ENCODE data around the gene S1PR5.

Gene S1PR5

DNA sequence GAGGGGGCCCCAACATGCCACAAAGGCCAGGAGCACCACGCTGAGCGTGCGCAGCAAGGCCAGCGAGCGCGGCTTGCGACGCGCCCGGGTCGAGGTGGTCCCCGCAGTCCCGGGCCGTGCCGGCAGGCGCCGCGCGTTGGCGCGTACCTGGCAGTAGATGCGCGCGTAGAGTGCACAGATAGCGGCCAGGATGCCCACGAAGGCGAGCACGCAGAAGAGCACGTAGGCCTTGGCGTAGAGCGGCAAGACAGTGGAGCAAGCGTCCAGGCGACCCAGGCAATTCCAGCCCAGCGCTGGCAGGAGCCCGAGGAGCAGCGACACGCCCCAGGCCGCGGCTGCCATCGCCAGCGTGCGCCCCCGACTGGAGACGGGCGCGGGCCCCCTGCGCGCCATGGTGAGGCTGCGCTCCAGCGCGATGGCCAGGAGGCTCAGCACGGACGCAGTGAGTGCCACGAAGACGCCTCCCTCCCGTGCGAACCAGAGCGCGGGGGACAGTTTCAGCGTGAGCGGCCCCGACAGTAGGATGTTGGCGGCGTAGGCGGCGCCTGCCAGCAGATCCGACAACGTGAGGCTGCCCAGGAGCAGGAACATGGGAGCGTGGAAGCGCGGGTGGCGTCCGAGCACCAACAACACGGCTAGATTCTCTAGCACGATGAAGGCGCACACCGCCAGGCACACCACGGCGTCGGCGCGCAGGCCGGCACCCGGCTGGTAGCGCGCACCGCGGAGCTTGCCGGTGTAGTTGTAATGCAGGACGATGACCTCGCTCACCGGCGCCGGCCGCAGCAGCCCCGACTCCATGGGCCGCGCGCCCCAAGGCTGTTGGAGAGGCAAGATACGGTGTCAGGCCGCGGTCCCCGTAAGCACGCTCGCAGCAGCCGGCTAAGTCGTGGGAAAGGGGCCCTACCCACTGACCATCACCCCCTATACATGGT, 2.8 kb downstream of the S1PR5 start:
- no peak for DNase-seq (ENCODE audit: low read depth)

DNA sequence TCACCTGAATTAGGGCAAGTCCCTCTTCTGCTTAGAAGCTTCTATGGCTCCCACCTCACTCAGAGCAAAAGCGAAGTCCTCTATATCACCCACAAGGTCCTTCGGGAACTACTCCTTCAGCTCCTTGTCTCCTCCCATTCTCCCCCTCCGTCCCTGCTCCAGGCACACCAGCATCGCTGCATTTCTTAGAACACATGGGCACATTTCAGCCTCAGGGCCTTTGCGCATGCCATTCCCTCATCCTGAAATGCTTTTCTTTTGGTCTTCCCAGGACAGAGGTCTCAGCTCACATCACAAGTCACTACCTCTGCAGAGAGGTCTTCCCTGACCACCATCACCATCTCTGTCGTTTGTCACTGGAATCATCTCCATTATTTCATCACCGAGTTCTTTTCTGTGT, 4.0 kb downstream of the S1PR5 start:
- DNase-seq (ENCODE audit: low read depth), result no peak

DNA sequence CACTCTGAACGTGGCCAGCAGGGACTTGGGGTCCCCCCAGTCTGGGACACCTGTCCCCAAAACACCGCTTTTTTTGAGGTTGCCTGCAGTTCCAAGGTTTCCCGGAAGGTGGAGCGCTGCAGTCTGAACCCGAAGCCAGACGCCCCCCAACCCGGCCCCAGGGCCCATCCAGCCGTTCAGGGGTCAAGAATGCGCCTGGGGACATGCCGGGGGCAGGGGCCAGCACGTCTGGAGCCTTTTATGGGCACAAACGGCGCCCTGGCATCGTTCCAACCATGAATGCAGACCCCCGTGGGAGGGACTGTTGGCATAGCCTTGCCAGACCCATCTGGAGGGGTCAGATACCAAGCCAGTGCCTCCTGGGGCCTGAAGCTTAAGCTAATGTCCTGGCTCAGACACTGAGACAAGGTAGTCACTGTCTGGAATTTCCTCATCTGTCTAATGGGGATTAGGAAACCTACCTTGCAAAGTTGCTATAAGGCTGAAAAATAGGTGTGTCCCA, 6.9 kb downstream of the S1PR5 start:
- peak; percentile 28 for DNase-seq (ENCODE audit: low read depth)

DNA sequence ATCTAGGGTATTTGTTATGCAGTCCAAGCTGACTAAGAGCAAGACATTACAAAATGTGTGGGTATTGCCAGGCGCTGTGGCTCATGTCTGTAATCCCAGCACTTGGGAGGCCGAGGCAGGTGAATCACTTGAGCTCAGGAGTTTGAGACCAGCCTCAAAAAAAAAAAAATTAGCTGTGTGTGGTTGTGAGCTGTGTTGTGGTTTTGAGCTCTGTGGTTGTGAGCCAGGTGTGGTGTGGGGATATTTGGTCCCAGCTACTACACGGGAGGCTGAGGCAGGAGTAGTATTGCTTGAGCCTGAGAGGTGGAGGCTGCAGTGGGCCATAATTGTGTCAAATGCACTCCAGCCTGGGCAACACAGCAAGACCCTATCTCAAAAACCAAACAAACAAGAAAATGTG, 8.5 kb downstream of the S1PR5 start:
- no peak for DNase-seq (ENCODE audit: low read depth)

DNA sequence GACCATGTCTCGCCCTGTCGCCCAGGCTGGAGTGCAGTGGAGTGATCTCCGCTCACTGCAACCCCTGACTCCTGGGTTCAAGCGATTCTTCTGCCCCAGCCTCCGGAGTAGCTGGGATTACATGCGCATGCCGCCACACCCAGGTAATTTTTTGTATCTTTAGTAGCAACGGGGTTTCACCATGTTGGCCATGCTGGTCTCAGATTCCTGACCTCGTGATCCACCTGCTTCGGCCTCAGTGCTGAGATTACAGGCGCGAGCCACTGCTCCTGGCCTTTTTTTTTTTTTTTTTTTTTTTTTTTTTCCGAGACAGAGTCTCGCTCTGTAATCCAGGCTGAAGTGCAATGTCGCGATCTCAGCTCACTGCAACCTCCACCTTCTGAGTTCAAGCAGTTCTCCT, 9.2 kb downstream of the S1PR5 start:
- DNase-seq (ENCODE audit: low read depth), result no peak

DNA sequence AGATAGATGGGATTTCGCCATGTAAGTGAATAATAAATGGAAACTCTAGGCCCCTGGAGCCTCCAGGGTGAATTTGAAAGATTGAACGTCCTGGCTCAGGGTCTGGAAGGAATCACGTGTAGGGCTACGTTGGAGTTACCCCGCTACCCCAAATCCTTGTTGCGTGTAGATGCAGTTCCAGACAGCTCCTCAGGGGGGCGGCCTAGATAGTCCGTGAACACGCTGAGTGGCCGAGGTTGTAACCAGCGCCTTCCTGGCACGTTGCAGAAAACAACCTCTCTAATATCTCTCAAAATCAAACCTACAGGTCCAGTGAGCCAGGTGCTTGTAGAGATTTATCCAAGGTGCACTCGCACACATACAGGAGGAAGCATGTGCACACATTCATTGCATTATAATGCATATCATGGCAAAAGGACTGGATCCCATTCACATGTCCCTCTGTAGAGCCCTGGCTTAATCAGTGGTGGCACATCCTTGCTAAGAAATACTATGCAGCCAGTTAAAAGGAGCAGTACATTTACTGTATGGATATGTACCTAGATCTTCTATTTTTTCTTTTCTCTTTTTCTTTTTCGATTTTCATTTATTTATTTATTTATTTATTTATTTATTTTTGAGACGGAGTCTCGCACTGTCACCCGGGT, 11.5 kb downstream of the S1PR5 start:
- DNase-seq (ENCODE audit: low read depth), result peak; percentile 70

DNA sequence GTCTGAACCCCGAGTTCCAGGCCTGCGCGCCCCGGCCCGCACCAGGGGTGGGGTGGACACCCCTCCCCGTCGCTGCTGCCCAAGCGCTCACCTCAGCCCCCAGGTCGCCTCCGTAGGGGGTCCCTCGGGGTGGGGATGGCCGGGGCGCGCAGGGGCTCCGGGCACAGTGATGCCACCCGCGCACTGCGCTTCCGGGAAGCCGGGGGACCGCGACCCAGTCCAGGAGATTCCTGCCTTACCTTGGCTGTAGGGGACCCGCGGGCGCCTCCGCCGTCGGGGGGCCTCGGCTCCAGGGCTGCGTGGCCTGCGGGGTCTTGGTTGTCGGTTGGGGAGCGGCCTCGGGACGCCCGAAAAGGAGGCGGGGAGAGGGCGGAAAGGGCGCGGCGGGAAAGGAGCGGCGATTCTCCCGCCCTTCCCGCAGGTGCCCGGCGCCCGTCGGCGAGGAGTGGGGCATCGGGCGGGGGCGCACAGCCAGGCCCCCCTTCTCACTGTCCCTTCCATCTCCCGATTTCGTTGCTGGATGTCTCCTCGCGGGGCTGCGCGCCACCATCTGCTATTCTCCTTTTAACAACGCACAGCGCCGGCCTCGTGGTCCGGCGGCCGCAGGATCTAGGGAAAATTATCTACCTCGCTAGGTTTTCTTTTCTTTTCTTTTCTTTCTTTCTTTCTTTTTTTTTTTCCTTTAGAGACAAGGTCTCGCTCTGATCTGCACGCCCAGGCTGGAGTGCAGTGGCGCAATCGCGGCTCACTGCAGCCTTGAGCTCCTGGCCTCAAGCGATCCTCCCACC, 14.1 kb downstream of the S1PR5 start, which contains the start of gene KEAP1:
Gene KEAP1 (minus strand): TSS at position 355 of the 788 bp plus-strand sequence. CDS start 3,323 bp downstream, outside the sequence.
- no peak for DNase-seq (ENCODE audit: low read depth)

DNA sequence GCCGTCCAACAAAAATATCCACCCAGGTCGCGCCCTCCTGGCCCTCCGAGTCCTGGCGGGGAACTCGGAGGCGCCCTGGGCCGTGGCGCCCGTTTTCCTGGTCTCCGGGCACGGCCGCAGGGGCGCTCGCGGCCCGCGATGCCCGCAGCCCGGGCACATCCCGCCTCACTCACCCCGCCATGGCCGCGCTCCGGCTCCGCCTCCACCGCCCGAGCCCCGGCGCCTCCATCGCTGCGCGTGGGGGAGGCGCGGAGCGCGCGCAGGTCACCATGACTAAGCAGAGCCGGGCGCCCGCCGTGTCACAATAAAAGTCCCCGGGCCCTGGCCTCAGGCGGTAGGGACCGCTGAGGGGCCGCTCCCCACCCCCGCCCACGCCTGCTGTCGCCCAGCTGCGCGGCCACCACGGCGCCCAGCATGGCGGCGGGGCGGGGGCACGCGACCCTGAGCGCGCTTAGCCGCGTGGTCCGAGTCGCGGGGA, 14.7 kb downstream of the S1PR5 start:
- DNase-seq (ENCODE audit: low read depth), result peak; percentile 83

DNA sequence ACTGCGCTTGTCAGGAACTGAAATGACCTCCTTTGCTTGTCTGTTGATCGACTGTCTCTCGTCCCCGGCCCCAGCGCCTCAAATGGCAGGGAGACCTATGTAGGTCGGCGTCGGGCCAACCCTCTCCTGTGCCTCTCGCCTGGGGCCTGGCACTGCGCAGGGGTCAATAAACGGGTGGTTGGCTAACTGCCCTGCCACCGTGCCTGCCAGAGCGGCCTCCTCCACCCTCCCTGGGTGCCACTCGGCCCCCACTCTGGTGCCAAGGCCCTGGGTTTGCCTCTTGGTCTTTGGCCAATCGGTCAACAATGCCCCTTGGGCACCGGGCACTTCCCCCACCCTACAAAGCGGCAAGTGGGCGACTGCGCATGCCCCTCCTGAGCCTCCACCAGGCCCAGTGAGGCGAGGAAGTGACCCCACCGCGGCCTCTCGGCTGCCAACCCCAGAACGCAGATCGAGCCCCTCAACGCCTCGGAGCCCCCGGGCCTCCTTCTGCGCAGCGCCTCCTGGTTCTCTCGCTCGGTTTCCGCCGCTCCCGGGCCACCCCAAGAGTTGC, 15.2 kb downstream of the S1PR5 start:
- DNase-seq (ENCODE audit: low read depth), result no peak

DNA sequence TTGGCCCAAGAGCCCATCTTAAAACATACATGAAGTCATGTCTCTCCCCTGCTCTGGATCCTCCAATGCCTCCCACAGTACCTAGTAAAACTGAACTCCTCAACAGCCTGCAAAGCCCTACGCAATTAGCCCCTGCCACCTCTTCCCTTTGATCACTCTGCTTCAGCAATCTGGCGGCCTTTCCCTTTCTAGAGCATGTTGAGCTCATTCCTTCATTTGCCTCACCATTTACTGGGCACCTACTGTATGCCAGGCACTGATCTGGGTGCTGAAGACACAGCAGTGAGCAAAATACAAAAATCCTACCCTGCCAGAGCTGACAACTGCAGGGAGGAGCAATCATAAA, 17.0 kb downstream of the S1PR5 start:
- DNase-seq (ENCODE audit: low read depth), result no peak

DNA sequence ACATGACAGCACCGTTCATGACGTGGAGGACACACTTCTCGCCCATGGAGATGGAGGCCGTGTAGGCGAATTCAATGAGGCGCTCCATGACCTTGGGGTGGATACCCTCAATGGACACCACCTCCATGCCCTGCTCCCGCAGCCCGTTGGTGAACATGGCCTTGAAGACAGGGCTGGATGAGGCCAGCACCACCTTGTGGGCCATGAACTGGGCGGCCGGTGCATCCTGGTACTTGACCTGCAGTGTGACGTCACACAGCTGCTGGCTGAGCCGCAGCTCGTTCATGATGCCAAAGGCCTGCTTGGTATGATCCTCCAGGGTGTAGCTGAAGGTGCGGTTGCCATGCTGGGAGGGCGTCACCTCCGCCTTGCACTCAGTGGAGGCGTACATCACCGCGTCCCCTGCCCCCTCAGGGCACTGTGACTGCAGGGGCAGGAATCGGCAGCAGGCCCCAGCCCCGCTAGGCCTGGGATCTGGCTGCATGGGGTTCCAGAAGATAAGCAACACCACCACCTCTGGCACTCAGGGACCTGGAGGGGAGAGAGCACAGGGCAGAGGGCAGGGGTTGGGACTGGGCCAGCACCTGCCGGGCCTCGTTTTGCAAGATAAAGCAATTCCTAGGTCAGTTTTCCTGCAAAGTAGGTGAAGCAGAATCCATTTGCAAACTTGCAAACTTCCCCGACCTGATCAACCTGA, 17.5 kb downstream of the S1PR5 start:
- DNase-seq (ENCODE audit: low read depth), result no peak

DNA sequence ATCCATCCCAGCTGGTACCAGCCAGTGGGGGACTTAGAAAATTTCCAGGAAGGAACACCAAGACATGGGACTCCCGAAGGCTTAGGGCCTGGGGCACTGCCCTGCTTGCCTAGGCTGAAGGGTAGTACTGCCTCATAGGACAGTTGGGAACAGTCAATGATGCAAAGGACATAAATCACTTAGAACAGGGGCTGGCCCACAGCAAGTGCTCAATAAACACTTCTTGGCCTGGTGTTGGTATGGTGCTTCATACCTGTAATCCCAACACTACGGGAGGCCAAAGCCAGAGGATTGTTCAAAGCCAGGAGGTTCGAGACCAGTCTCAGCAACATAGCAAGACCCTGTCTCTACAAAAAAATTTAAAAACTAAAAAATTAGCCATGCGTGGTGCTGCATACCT, 19.9 kb downstream of the S1PR5 start:
- no peak for DNase-seq (ENCODE audit: low read depth)

DNA sequence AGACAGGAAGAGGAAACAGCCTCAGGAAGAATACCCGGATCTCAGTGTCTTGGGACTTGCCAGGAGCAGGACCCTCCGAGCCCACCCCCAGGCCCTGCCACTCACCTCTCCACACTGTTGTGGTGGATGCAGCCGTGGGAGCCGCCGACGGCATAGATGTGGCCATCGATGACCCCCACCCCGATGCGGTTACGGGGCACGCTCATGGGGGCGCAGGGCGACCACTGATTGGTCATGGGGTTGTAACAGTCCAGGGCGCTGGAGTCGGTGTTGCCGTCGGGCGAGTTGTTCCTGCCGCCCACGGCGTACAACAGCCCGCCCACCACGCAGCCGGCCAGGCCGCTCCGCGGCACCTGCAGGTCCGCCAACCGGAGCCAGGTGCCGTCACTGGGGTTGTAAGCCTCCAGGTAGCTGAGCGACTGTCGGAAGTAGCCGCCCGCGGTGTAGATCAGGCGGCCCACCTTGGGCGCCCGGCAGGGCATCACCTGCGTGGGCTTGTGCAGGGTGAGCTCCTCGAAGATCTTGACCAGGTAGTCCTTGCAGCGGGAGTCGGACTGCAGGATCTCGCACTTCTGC, 25.7 kb downstream of the S1PR5 start:
- no peak for DNase-seq (ENCODE audit: low read depth)

DNA sequence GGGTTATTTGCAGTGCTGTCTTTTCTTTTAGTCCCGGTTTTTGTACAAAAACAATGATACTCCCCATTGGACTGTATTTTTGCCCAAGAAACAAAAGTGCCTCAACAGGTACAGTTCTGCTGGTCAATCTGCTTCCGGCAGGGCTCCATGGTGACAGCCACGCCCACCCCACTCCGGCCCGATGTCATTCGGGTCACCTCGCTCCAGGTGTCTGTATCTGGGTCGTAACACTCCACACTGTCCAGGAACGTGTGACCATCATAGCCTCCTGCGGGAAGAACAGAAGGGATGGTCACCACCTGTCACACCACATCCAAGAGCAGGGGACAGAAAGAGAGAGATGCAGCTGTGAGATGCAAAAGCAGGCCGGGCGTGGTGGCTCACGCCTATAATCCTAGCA, 30.7 kb downstream of the S1PR5 start:
- no peak for DNase-seq (ENCODE audit: low read depth)

DNA sequence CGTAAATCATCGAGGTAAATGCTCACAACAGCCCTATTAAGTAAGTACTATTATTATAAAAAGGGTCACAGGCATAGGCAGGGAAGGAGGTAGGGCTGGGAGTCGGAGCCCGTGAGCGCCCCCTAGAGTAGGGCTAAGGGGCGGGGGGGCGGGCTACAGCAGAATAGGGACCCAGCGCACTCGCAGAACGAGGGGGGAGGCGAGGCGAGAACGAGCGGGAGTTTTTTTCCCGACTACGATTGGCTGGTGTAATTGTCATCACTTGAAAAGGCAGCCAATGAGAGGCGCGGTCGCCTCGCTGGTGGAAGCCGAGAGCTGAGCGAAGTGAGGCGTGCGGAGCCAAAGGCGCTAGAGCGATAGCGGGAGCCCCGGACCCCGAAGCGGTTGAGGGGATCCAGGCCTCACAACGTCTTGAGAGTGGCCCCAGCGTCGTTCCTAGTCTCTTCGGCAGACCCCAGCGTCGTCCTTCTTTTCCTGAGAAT, 38.3 kb downstream of the S1PR5 start:
- peak; percentile 86 for DNase-seq (ENCODE audit: low read depth)

DNA sequence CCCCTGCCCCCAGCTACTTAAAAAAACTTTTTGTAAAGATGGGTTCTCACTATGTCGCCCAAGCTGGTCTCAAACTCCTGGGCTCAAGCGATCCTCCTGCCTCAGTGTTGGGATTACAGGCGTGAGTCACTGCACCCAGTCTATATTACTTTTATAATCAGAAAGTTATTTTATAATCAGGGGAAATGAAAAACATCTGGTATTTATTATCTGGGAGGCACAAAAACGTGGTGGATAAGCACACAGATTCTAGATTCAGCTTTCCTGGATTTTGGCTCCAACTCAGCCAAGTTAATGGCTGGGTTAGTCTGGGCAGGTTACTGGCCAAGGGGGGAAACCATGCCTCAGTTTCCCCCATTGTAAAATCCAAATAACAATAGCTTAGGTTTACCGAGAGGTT, 38.8 kb downstream of the S1PR5 start:
- no peak for DNase-seq (ENCODE audit: low read depth)

DNA sequence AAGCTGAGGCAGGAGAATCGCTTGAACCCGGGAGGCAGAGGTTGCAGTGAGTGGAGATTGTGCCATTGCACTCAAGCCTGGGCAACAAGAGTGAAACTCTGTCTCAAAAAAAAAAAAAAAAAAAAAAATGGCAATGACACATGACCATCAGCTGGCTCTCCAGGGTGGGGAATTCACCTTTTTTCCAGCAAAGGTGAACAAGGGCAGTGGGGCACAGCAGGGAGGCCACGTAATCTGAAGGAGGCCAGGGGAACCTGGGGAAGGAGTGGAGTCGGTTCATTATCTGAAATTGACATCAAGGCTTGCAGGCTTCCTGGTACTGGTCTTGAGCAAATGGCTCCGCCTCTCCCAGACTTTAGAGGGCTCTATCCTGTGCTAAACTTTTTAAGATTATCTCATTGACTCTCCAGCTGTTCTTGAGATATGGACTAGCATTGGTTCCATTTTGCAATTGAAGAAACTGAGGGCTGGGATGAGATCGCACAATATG, 42.2 kb downstream of the S1PR5 start:
- DNase-seq (ENCODE audit: low read depth), result no peak

DNA sequence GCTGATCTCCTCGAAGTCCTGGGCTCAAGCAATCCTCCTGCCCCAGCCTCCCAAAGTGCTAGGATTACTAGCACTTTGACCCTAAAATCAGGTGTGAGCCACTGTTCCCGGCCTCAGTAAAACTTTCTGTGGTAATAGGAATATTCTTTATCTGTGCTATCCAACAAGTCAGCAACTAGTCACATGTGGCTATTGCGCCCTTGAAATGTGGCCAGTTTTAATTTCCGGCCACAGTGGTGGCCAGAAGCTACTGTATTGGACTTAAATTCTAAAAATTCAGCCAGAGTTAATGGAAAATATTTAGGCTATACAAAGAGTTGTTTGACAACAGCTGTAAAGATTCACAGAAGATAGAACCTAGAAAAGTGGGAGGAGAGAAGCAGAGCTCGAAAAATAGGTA, 44.1 kb downstream of the S1PR5 start:
- no peak for DNase-seq (ENCODE audit: low read depth)

DNA sequence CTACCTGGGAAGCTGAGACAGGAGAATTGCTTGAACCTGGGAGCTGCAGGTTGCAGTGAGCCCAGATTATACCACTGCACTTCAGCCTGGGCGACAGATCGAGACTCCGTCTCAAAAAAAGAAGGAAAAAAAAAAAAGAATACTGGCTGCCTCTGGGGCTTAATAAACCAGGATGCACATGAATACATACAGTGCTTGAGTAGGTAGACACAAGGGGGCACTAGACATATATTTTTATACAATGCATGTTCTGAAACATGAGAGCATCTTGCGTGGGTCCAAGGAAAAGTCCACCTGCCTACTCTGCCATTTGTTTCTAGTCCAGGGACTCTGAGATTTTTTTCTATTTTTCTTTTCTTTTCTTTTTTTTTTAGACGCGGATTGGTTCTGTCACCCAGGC, 45.3 kb downstream of the S1PR5 start:
- no peak for DNase-seq (ENCODE audit: low read depth)

DNA sequence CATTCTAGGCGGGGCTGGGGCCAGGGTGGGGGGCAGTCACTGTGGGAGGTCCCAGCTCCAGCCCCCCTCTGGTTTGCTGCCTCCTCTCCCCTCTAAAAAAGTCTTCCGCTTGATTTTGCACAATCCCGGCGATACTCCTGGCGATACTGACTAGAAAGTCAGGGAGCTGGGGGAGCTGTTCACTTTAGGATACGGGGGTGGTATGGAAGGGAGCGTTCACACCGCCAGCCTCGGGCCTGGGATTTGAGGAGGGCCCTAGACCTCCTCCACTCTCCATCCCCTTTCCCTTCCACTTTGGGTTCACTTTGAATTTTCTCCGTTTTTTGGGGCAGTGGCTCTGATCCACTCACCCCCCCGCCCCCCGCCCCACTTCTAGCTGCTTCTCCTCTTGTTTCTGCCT, 49.1 kb downstream of the S1PR5 start:
- no peak for DNase-seq (ENCODE audit: low read depth)

Data from stimulated activated CD4-positive, alpha-beta T cell treated with anti-CD3 and anti-CD28 coated beads, Interleukin-2, amount 100 ng/mL, for 4 hours (primary cell).